CD4-positive, alpha-beta memory T cell (primary cell): ENCODE results near the gene MACROD2. TPM values are rescaled to one million over a fixed set of nuclear protein-coding genes. Genes with fewer than 3 reads are reported as not detected.

Experiments used
- CTCF ChIA-PET: fragments of 350-600 bp; sonication (Branson Sonifier 250); formaldehyde crosslinking; loops from one replicate; lab custom pipeline; 2021; ENCODE audit warnings: inconsistent platforms; ENCODE audit not compliant: partially characterized antibody; lab: Charles Lee
- POLR2A ChIA-PET: fragments of 350-600 bp; sonication (Branson Sonifier 250); formaldehyde crosslinking; loops from one replicate; lab custom pipeline; 2021; ENCODE audit not compliant: partially characterized antibody; lab: Charles Lee
- DNase-seq, 5 donors: peaks; one replicate each; pipeline versions ENCODE4 v3.0.0 to v3.0.0-alpha.2; 2020 to 2022; ENCODE audit warnings: mixed read lengths in 1 of 5
- H3K27ac ChIP-seq: one replicate; pipeline ENCODE4 v1.7.0; 2013; ENCODE audit warnings: low read depth, low read length
- H3K27me3 ChIP-seq: 2 replicates; pipeline ENCODE4 v1.7.0; 2013; ENCODE audit warnings: mild to moderate bottlenecking, low read length, moderate library complexity; ENCODE audit not compliant: insufficient read depth
- H3K36me3 ChIP-seq: 2 replicates; pipeline ENCODE4 v1.7.0; 2013; ENCODE audit warnings: mild to moderate bottlenecking, low read length, moderate library complexity; ENCODE audit not compliant: insufficient read depth
- H3K4me1 ChIP-seq: 2 replicates; pipeline ENCODE4 v1.7.0; 2013; ENCODE audit warnings: mild to moderate bottlenecking, low read length, moderate library complexity; ENCODE audit not compliant: insufficient read depth
- H3K4me3 ChIP-seq, 2 donors: one replicate each; pipeline ENCODE4 v1.7.0; 2013; ENCODE audit warnings: low read length in 2 of 2, mild to moderate bottlenecking in 1 of 2
- H3K9me3 ChIP-seq, 2 donors: one replicate each; pipeline ENCODE4 v1.7.0; 2013; ENCODE audit warnings: low read length in 2 of 2, control low read depth in 1 of 2; ENCODE audit not compliant: control insufficient read depth in 1 of 2
- H3K27ac Mint-ChIP-seq, 7 donors: one replicate each; pipeline ENCODE4 v1.8.0; 2020 to 2021; ENCODE audit warnings: mixed read lengths in 7 of 7, mild to moderate bottlenecking in 6 of 7, inconsistent platforms in 3 of 7, moderate library complexity in 3 of 7
- H3K27me3 Mint-ChIP-seq, 2 donors: one replicate each; pipeline ENCODE4 v1.8.0; 2020 to 2021; ENCODE audit warnings: mixed read lengths in 2 of 2
- H3K36me3 Mint-ChIP-seq, 2 donors: one replicate each; pipeline ENCODE4 v1.8.0; 2020 to 2021; ENCODE audit warnings: mixed read lengths in 2 of 2, inconsistent platforms in 1 of 2, mild to moderate bottlenecking in 1 of 2
- H3K4me1 Mint-ChIP-seq, 4 donors: one replicate each; pipeline ENCODE4 v1.8.0; 2020 to 2021; ENCODE audit warnings: mixed read lengths in 4 of 4, mild to moderate bottlenecking in 1 of 4
- H3K4me3 Mint-ChIP-seq, 8 donors: one replicate each; pipeline ENCODE4 v1.8.0; 2020 to 2021; ENCODE audit warnings: mixed read lengths in 8 of 8, mild to moderate bottlenecking in 7 of 8, moderate library complexity in 6 of 8, inconsistent platforms in 3 of 8
- H3K9me3 Mint-ChIP-seq, 8 donors: one replicate each; pipeline ENCODE4 v1.8.0; 2020 to 2021; ENCODE audit warnings: mixed read lengths in 8 of 8, mild to moderate bottlenecking in 5 of 8, inconsistent platforms in 3 of 8, moderate library complexity in 1 of 8
- intact Hi-C: fragments of 100-400 bp; cut with micrococcal nuclease; formaldehyde crosslinking; loops from one replicate; pipeline ENCODE4 v1.15.1; 2023
- polyA plus RNA-seq, 2 donors: library from polyadenylated mRNA; unstranded; fragments of 300-500 nt; fragmentation: Illumina TruSeq; gene quantifications; one replicate each; pipeline ENCODE4 v1.2.3, GENCODE V29; 2021
- total RNA-seq, 2 experiments: library from RNA; stranded (reverse); gene quantifications; one replicate each; pipeline ENCODE4 v1.2.3, GENCODE V29; 2021

The MACROD2 gene
- total and polyA plus RNA-seq, 4 experiments from 2014 or later: not detected

DNA sequence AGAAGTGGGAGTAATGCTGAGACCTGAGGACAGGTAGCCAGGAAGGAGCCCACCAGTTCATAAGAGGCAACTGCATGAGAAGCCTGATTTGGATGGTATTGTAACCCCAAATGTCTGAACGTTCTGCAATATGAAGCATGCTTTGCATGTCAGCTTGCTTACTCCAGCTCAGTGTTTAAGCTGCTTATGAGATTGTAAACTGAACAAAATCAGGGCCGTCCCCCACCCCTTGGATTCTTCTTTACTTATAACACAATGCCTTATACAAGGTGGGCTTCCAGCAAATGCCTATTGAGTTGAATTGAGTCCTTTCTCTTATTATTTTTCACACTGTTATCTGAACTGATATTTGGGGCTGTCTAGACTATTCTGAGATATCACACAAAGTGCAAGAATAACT, 1816.6 kb downstream of the MACROD2 start:
- intact Hi-C loops: no loop called here
- Histone ChIP-seq H3K36me3 (no peaks in the 10 kb centered on the region), H3K9me3 (no peaks in the 10 kb centered on the region), H3K27ac (no peak overlapping the region), H3K27me3 (no peaks in the 10 kb centered on the region), H3K4me1 (no peaks in the 10 kb centered on the region), H3K4me3 (no peak overlapping the region)
- no peak overlapping the region for H3K4me3 Mint-ChIP-seq
- no peak for DNase-seq
- H3K9me3 Mint-ChIP-seq: peaks cover 0 to 10% (median 4%) of the 10 kb centered on the region in 8 donors
- ChIA-PET CTCF (no interaction called here), POLR2A (no interaction called here)
- no peaks in the 10 kb centered on the region for H3K27me3 Mint-ChIP-seq
- H3K4me1 Mint-ChIP-seq: no peaks in the 10 kb centered on the region
- no peak overlapping the region for H3K27ac Mint-ChIP-seq
- H3K36me3 Mint-ChIP-seq: no peaks in the 10 kb centered on the region

DNA sequence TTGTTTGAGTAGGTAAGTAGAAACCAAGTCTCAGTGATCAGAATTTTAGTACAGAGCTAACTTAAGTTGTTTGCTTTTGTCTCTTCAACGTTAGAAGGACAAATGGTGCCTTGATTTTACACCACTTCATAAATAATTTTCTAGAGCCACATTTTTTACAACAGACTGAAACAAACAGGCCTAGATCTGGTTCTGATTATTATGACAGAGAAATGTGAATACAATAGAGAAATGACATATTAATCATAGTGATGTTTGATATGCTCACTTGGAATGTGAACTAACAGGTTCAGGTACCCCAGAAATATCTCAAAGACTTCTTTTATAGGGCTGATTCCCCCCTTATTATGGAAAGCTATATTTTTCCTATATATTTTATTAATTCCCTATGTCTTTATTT, 1817.4 kb downstream of the MACROD2 start:
- POLR2A ChIA-PET: no interaction called here
- DNase-seq: no peak
- H3K4me3 ChIP-seq: no peak overlapping the region
- H3K27me3 Mint-ChIP-seq: no peaks in the 10 kb centered on the region
- no peaks in the 10 kb centered on the region for H3K27me3 ChIP-seq
- H3K4me1 ChIP-seq: no peaks in the 10 kb centered on the region
- CTCF ChIA-PET: no interaction called here
- no peaks in the 10 kb centered on the region for H3K9me3 ChIP-seq
- H3K27ac ChIP-seq: no peak overlapping the region
- peaks cover 0 to 10% (median 4%) of the 10 kb centered on the region in 8 donors for H3K9me3 Mint-ChIP-seq
- H3K4me1 Mint-ChIP-seq: no peaks in the 10 kb centered on the region
- no peaks in the 10 kb centered on the region for H3K36me3 ChIP-seq
- no peaks in the 10 kb centered on the region for H3K36me3 Mint-ChIP-seq
- no peak overlapping the region for H3K4me3 Mint-ChIP-seq
- no peak overlapping the region for H3K27ac Mint-ChIP-seq
- intact Hi-C loops: no loop called here

- Histone ChIP-seq H3K4me1 (no peaks in the 10 kb centered on the region), H3K9me3 (no peaks in the 10 kb centered on the region), H3K27me3 (no peaks in the 10 kb centered on the region), H3K36me3 (no peaks in the 10 kb centered on the region), H3K27ac (no peak overlapping the region), H3K4me3 (no peak overlapping the region)
- ChIA-PET CTCF (no interaction called here), POLR2A (no interaction called here)
- Mint-ChIP-seq H3K27ac (no peak overlapping the region), H3K4me1 (no peaks in the 10 kb centered on the region), H3K4me3 (no peak overlapping the region), H3K36me3 (no peaks in the 10 kb centered on the region), H3K9me3 (peaks cover 0 to 10% (median 2%) of the 10 kb centered on the region in 8 donors), H3K27me3 (no peaks in the 10 kb centered on the region)
- no peak for DNase-seq
- intact Hi-C loops: no loop called here
Measured at GRCh38 chr20:15814360-15814759, 1819.0 kb downstream of the MACROD2 start.

GRCh38 chr20:15814911-15815310, 1819.6 kb downstream of the MACROD2 start:
- DNase-seq: no peak
- Mint-ChIP-seq H3K4me1 (no peaks in the 10 kb centered on the region), H3K4me3 (no peak overlapping the region), H3K27ac (no peak overlapping the region), H3K36me3 (no peaks in the 10 kb centered on the region), H3K27me3 (no peaks in the 10 kb centered on the region), H3K9me3 (peaks cover 0 to 10% (median 3%) of the 10 kb centered on the region in 8 donors)
- no peaks in the 10 kb centered on the region for H3K9me3 ChIP-seq
- H3K4me3 ChIP-seq: no peak overlapping the region
- H3K27ac ChIP-seq: no peak overlapping the region
- H3K27me3 ChIP-seq: no peaks in the 10 kb centered on the region
- CTCF ChIA-PET: no interaction called here
- no peaks in the 10 kb centered on the region for H3K4me1 ChIP-seq
- intact Hi-C loops: no loop called here
- H3K36me3 ChIP-seq: no peaks in the 10 kb centered on the region
- POLR2A ChIA-PET: no interaction called here

GRCh38 chr20:15817351-15817750, 1822.0 kb downstream of the MACROD2 start:
- ChIA-PET CTCF (no interaction called here), POLR2A (no interaction called here)
- H3K4me3 ChIP-seq: no peak overlapping the region
- no peaks in the 10 kb centered on the region for H3K27me3 Mint-ChIP-seq
- no peaks in the 10 kb centered on the region for H3K9me3 ChIP-seq
- H3K27ac Mint-ChIP-seq: no peak overlapping the region
- DNase-seq: no peak
- no peak overlapping the region for H3K4me3 Mint-ChIP-seq
- no peak overlapping the region for H3K27ac ChIP-seq
- intact Hi-C loops: no loop called here
- H3K36me3 ChIP-seq: no peaks in the 10 kb centered on the region
- H3K27me3 ChIP-seq: no peaks in the 10 kb centered on the region
- no peaks in the 10 kb centered on the region for H3K36me3 Mint-ChIP-seq
- H3K4me1 Mint-ChIP-seq: no peaks in the 10 kb centered on the region
- H3K9me3 Mint-ChIP-seq: peaks cover 0 to 4% (median 3%) of the 10 kb centered on the region in 8 donors
- H3K4me1 ChIP-seq: no peaks in the 10 kb centered on the region

GRCh38 chr20:15818651-15819071, 1823.3 kb downstream of the MACROD2 start:
- no peak overlapping the region for H3K27ac ChIP-seq
- Mint-ChIP-seq H3K27ac (no peak overlapping the region), H3K4me1 (no peaks in the 10 kb centered on the region), H3K4me3 (no peak overlapping the region), H3K36me3 (no peaks in the 10 kb centered on the region), H3K27me3 (no peaks in the 10 kb centered on the region), H3K9me3 (peaks cover 0 to 4% (median 3%) of the 10 kb centered on the region in 8 donors)
- H3K36me3 ChIP-seq: no peaks in the 10 kb centered on the region
- H3K4me3 ChIP-seq: no peak overlapping the region
- ChIA-PET POLR2A (no interaction called here), CTCF (no interaction called here)
- no peaks in the 10 kb centered on the region for H3K4me1 ChIP-seq
- H3K27me3 ChIP-seq: no peaks in the 10 kb centered on the region
- no peak for DNase-seq
- no peaks in the 10 kb centered on the region for H3K9me3 ChIP-seq
- intact Hi-C loops: no loop called here

DNA sequence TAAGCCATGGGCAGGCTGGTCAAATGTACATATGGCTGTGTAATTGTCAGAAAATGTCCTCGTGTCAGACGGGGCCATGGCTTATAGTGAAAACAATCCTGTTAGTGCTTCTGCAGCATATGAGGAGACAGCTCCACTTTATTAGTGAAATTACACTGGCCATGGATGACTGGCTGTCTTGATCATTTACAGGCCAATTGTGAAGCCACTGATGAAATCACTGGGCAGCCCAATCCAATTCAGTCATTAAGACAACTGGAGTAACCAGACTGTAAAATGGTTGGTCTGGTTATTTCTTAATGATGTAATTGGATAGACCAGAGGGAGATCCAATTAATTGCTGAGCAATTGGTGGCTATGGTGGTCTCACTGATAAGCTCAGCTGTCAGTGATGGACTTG, 1828.4 kb downstream of the MACROD2 start:
- Mint-ChIP-seq H3K4me3 (no peak overlapping the region), H3K4me1 (no peaks in the 10 kb centered on the region)

GRCh38 chr20:15827628-15828027, 1832.3 kb downstream of the MACROD2 start:
- Histone ChIP-seq H3K27me3 (no peaks in the 10 kb centered on the region), H3K27ac (no peak overlapping the region), H3K4me3 (no peak overlapping the region), H3K36me3 (no peaks in the 10 kb centered on the region), H3K9me3 (no peaks in the 10 kb centered on the region), H3K4me1 (no peaks in the 10 kb centered on the region)
- ChIA-PET CTCF (no interaction called here), POLR2A (no interaction called here)
- no peaks in the 10 kb centered on the region for H3K27me3 Mint-ChIP-seq
- no peaks in the 10 kb centered on the region for H3K4me1 Mint-ChIP-seq
- DNase-seq: no peak
- intact Hi-C loops: no loop called here
- H3K4me3 Mint-ChIP-seq: no peak overlapping the region
- H3K9me3 Mint-ChIP-seq: peaks cover 0 to 8% (median 0%) of the 10 kb centered on the region in 8 donors
- no peaks in the 10 kb centered on the region for H3K36me3 Mint-ChIP-seq
- no peak overlapping the region for H3K27ac Mint-ChIP-seq

More for the DNA sequence above, 1828.4 kb downstream of the MACROD2 start:
- DNase-seq: no peak
- ChIA-PET CTCF (no interaction called here), POLR2A (no interaction called here)
- Mint-ChIP-seq H3K27ac (no peak overlapping the region), H3K36me3 (no peaks in the 10 kb centered on the region), H3K9me3 (peaks cover 0 to 4% (median 1%) of the 10 kb centered on the region in 8 donors), H3K27me3 (no peaks in the 10 kb centered on the region)
- H3K36me3 ChIP-seq: no peaks in the 10 kb centered on the region
- no peaks in the 10 kb centered on the region for H3K4me1 ChIP-seq
- H3K9me3 ChIP-seq: no peaks in the 10 kb centered on the region
- H3K27ac ChIP-seq: no peak overlapping the region
- intact Hi-C loops: no loop called here
- H3K27me3 ChIP-seq: no peaks in the 10 kb centered on the region
- H3K4me3 ChIP-seq: no peak overlapping the region
